Body of pancreas (tissue), 4 donors: ENCODE results near the gene RER1. TPM values are rescaled to one million over a fixed set of nuclear protein-coding genes. Genes with fewer than 3 reads are reported as not detected.

Experiments used
- ATAC-seq: fragments of 150-250 bp; one replicate; pipeline ENCODE4 v1.9.1; 2016
- DNase-seq, 4 donors: peaks; one replicate each; pipeline ENCODE4 v3.0.0-alpha.2; 2019
- H3K27ac ChIP-seq, 4 donors: fragments of 200-600 bp; sonication (generic); 1 replicate in 3 of 4; 2 replicates in 1 of 4; pipeline versions ENCODE4 v1.5.1 to v1.6.1; 2016 to 2019; ENCODE audit warnings: mild to moderate bottlenecking in 1 of 4, mixed read lengths in 1 of 4, moderate library complexity in 1 of 4
- H3K27me3 ChIP-seq, 2 donors: fragments of 200-600 bp; sonication (generic); one replicate each; pipeline ENCODE4 v1.6.0; 2016; ENCODE audit warnings: mild to moderate bottlenecking in 1 of 2
- H3K36me3 ChIP-seq, 2 donors: fragments of 200-600 bp; sonication (generic); replicated peaks in 1 of 2; 2 replicates each; pipeline ENCODE4 v1.5.1; 2016; ENCODE audit warnings: low read depth in 2 of 2; ENCODE audit not compliant: insufficient read depth in 1 of 2
- H3K4me1 ChIP-seq: fragments of 200-600 bp; sonication (generic); one replicate; pipeline ENCODE4 v1.6.0; 2016
- H3K4me3 ChIP-seq, 2 donors: fragments of 200-600 bp; sonication (generic); 1 replicate in 1 of 2; 2 replicates in 1 of 2; pipeline ENCODE4 v1.5.1; 2016 to 2019
- H3K9me3 ChIP-seq, 3 donors: fragments of 200-600 bp; sonication (generic); 1 replicate in 2 of 3; 2 replicates in 1 of 3; pipeline ENCODE4 v1.5.1; 2016
- POLR2A ChIP-seq, 3 donors: fragments of 450-650 bp; IDR thresholded peaks; one replicate each; pipeline ENCODE4 v1.6.1; 2016; ENCODE audit warnings: antibody characterized with exemption in 3 of 3, mild to moderate bottlenecking in 2 of 3
- WGBS, 2 donors: methylation state at CpG; one replicate each; pipeline ENCODE4 v1.1.5; 2017; 5-methylcytosine and 5-hydroxymethylcytosine counted together
- intact Hi-C: fragments of 100-400 bp; cut with DNase I; formaldehyde crosslinking; loops from one replicate; pipeline ENCODE4 v1.15.1; 2023
- total RNA-seq, 2 donors: library from RNA; depleted of rRNA; stranded (reverse); fragments of >200 nt; gene quantifications; one replicate each; pipeline ENCODE4 v1.1.0, GENCODE V29; 2016
- TF ChIP-seq, protein P1 (sequence below), 7 experiments: fragments of 450-650 bp in 4 of 7; fragments of 200-600 bp in 3 of 7; sonication (generic) in 3 of 7; IDR thresholded peaks; one replicate each; pipeline ENCODE4 v1.5.1; 2016 to 2019; ENCODE audit warnings: antibody characterized with exemption in 7 of 7

The RER1 gene
- total RNA-seq, 2 donors from 2014 or later = 50.3 to 57.7 TPM

DNA sequence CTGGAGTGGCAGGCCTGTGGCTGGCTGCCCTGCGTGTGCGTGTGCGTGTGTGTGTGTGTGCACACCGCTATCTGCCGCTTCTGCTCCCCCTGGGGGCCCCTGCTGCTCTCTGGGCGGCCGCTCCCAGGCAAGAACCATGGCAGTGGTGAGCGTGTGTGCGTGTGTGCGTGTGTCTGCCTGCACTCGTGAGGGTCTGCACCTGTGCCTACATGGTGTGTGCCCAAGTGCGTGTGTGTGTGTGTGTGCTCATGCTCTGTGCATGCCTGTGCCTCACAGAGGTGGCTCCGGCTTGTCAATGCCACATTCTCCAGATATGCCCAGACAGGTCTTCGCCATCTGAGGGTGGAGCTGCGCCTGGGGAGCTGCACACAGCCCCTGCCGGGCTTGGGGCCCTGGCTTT lies 39.5 kb downstream of the RER1 start:
- H3K27me3 ChIP-seq = no peaks in the 10 kb centered on the region
- 41% methylated on average over 16 of the region's 16 CpGs; no CpG with 5 or more reads in 1 of the 2 donors for WGBS, 2 donors

DNA sequence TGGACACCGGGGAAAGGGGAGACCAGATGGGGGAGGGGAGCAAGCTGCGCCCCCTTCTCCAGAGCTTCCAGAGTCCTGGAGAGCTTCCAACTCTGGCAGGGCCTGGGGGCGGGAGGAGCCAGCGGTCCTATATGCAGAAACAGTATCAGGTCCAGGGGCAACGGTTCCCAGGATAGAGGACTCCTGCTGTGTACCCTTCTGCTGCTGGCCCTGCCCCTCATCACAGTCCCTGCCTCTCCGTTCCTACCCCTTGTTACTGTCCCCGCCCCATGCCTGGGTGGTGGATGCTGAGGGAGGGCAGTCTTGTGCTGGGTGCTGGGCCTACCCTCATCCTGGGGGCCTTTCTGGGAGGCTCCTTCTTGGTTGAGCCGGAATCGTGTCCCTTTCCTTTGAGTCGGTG lies 39.9 kb downstream of the RER1 start:
- Histone ChIP-seq H3K9me3 (no peaks in the 10 kb centered on the region), H3K4me3 (no peak overlapping the region), H3K27ac (no peak overlapping the region), H3K36me3 (no peaks in the 10 kb centered on the region), H3K4me1 (no peaks in the 10 kb centered on the region), H3K27me3 (no peaks in the 10 kb centered on the region)
- WGBS, 2 donors = 51% methylated on average over 9 of the region's 10 CpGs; no CpG with 5 or more reads in 1 of the 2 donors
- intact Hi-C loops = no loop called here
- DNase-seq = no peak
- TF ChIP-seq, protein P1, sequence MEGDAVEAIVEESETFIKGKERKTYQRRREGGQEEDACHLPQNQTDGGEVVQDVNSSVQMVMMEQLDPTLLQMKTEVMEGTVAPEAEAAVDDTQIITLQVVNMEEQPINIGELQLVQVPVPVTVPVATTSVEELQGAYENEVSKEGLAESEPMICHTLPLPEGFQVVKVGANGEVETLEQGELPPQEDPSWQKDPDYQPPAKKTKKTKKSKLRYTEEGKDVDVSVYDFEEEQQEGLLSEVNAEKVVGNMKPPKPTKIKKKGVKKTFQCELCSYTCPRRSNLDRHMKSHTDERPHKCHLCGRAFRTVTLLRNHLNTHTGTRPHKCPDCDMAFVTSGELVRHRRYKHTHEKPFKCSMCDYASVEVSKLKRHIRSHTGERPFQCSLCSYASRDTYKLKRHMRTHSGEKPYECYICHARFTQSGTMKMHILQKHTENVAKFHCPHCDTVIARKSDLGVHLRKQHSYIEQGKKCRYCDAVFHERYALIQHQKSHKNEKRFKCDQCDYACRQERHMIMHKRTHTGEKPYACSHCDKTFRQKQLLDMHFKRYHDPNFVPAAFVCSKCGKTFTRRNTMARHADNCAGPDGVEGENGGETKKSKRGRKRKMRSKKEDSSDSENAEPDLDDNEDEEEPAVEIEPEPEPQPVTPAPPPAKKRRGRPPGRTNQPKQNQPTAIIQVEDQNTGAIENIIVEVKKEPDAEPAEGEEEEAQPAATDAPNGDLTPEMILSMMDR (IDR thresholded peaks at IDR 0.05) = no peak
- TF ChIP-seq POLR2A (IDR thresholded peaks at IDR 0.05) = no peak
- no peak for ATAC-seq

More for the DNA sequence above, 39.5 kb downstream of the RER1 start:
- no peaks in the 10 kb centered on the region for H3K36me3 ChIP-seq
- TF ChIP-seq POLR2A (IDR thresholded peaks at IDR 0.05) = no peak
- TF ChIP-seq, protein P1 (IDR thresholded peaks at IDR 0.05) = no peak
- intact Hi-C loops = no loop called here
- no peak overlapping the region for H3K4me3 ChIP-seq
- ATAC-seq = no peak
- H3K27ac ChIP-seq = no peak overlapping the region
- DNase-seq = no peak
- H3K9me3 ChIP-seq = no peaks in the 10 kb centered on the region
- no peaks in the 10 kb centered on the region for H3K4me1 ChIP-seq

DNA sequence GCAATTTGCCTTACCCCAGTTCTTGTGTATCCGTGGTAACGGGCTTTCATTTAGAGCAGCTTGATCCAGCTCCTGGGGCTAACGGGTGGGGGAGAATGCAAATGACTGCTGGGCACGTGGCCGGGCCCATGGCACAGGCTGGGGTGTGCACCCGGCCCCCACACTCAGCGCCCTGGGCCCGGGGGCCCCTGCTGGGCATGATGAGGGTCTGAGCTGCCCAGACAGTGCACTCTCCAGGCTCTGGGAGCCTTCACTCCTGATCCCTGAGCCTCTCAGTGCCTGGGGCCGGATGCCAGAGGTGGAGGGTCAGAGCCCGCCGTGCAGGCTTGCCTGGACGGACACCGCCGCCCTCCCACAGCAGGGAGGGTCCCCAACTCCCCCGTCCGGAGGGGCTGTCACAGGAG lies 40.8 kb downstream of the RER1 start:
- TF ChIP-seq, protein P1 (IDR thresholded peaks at IDR 0.05) = no peak
- no peak for TF ChIP-seq POLR2A (IDR thresholded peaks at IDR 0.05)
- no peak for ATAC-seq
- Histone ChIP-seq H3K27me3 (no peaks in the 10 kb centered on the region), H3K27ac (no peak overlapping the region), H3K9me3 (no peaks in the 10 kb centered on the region), H3K4me3 (no peak overlapping the region), H3K36me3 (no peaks in the 10 kb centered on the region), H3K4me1 (no peaks in the 10 kb centered on the region)
- WGBS, 2 donors = 18 to 40% methylated on average over 2 to 13 of the region's 16 CpGs
- no peak for DNase-seq
- intact Hi-C loops = no loop called here

DNA sequence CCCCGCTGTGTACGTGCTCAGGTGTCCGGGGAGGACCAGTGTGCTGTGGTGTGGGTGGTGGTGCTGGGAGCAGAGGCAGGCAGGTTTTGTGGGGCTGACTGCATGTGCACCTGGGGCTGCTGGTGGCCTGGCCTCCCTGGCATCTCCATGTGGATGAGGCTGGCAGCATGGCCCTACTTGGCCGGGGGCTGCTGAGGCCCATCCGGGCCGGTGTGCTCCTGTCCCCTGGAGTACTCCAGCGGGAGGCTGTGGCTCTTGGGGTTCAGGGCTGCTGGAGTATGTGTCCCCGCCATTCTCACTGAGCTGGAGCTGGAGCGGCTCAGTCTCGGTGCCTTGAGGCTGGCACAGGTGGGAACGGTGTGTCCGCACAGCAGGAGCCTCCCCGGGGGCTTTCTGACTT lies 41.6 kb downstream of the RER1 start:
- Histone ChIP-seq H3K36me3 (no peaks in the 10 kb centered on the region), H3K4me1 (no peaks in the 10 kb centered on the region), H3K27me3 (no peaks in the 10 kb centered on the region), H3K27ac (no peak overlapping the region), H3K4me3 (no peak overlapping the region), H3K9me3 (no peaks in the 10 kb centered on the region)
- ATAC-seq (no peak), DNase-seq (no peak)
- intact Hi-C loops = no loop called here
- no peak for TF ChIP-seq POLR2A (IDR thresholded peaks at IDR 0.05)
- TF ChIP-seq, protein P1 (IDR thresholded peaks at IDR 0.05) = no peak
- 55 to 62% methylated on average over 5 to 13 of the region's 13 CpGs for WGBS, 2 donors

DNA sequence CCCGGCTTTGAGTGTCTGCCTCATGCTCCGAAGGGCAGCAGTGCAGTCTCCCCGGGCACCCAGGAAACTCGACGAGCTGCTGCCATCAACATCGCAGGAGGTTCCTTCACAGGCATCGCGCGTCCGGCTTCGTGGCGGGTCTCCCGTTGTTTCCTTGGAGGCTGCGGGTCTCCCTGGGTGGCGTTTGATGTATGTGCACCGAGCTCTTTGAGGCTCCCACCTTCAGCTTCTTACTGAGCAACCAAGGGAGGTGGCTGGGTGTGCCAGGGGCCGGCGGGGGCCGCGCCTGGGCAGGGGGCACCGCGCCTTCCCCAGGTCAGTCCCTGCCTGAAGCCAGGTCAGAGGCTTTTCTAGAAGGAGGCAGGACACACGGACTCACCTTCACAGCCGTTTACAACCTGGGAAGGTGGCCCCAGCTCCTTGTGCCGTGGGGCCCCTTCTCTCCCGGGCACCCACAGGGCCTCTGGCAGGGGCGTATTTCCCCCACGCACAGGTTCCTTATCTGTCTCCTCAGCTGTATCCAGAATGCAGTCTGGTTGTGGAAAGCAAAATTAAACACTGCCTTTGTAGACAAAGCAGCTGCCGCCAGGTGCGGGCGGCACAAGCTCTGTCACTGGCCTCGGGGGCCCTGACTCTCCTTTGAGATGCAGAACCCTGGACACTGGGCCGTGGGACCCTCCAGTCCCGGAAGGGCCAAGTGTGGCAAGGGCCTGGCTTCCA lies 42.5 kb downstream of the RER1 start:
- no peak for DNase-seq
- Histone ChIP-seq H3K9me3 (no peaks in the 10 kb centered on the region), H3K27ac (no peak overlapping the region), H3K27me3 (no peaks in the 10 kb centered on the region), H3K4me1 (no peaks in the 10 kb centered on the region), H3K36me3 (no peaks in the 10 kb centered on the region), H3K4me3 (no peak overlapping the region)
- TF ChIP-seq, protein P1 (IDR thresholded peaks at IDR 0.05) = no peak
- no peak for TF ChIP-seq POLR2A (IDR thresholded peaks at IDR 0.05)
- 32 to 56% methylated on average over 22 to 34 of the region's 34 CpGs for WGBS, 2 donors
- ATAC-seq = no peak
- intact Hi-C loops = no loop called here
